ENCODE measurements around the gene NEGR1. TPM values are rescaled to one million over a fixed set of nuclear protein-coding genes. Genes with fewer than 3 reads are reported as not detected.

Gene NEGR1
- polyA plus RNA-seq, 4 donors = 0.27 to 5.4 (median 1.7) TPM; not detected in 1

DNA sequence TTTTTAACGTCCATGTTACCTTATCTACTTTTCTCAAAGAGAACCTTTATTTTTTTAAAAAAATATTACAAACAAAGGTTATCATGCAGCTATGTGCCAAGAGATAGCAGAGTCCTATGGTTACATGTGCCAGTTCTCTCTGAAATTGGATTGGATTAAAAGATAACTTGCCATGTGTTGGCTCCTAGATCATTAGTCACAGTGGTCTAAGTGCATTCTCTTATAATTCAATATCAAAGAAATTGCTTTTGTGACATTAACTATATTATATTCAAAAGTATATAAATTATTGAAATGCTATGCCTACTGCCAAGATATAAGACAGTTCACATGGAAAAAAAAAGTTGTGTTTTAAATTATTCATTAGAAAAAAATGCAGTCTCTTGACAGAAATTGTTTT is 494.2 kb downstream of the NEGR1 start:
- Histone ChIP-seq H3K27ac (ENCODE audit: low read depth in 1 of 3, low read length in 2 of 3) (no peak overlapping the region), H3K9me3 (ENCODE audit: control insufficient read depth in 2 of 2, insufficient read depth in 1 of 2, low read depth in 1 of 2, low read length in 1 of 2) (no peaks in the 10 kb centered on the region), H3K27me3 (ENCODE audit: control insufficient read depth in 3 of 3, insufficient read depth in 3 of 3, low read length in 3 of 3) (no peaks in the 10 kb centered on the region), H3K4me3 (ENCODE audit: low read depth in 1 of 3, low read length in 3 of 3) (no peak overlapping the region), H3K4me1 (ENCODE audit: control insufficient read depth in 3 of 3, insufficient read depth in 2 of 3, low read depth in 1 of 3, low read length in 2 of 3) (no peaks in the 10 kb centered on the region), H3K36me3 (ENCODE audit: control insufficient read depth in 3 of 3, insufficient read depth in 2 of 3, low read depth in 1 of 3, low read length in 3 of 3) (no peaks in the 10 kb centered on the region)
- WGBS, 3 donors = 17 to 64% (median 37%) methylated on average over 1 of the region's 1 CpG
- DNase-seq (no peak), FAIRE-seq (no peak)

DNA sequence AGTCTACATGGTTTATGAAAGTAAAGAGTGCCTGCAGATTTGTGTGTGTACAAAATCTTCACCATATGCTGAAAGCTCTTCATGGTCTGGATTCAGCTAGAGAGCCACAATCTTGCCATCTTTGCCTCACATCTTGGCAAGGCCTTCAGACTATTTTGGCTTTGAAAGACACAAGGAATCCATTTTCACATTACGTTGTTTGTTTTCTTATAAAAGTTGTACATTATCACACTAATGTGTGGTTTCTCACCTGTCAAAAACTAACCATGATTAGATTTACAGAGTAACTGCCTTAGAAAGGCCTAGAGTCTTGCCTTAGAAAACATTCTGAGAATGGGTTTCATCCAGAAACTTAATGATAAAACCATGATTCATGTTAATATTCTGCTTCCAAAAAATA is 494.6 kb downstream of the NEGR1 start:
- no peaks in the 10 kb centered on the region for H3K27me3 ChIP-seq (ENCODE audit: control insufficient read depth in 3 of 3, insufficient read depth in 3 of 3, low read length in 3 of 3)
- DNase-seq (no peak), FAIRE-seq (no peak)
- no peaks in the 10 kb centered on the region for H3K4me1 ChIP-seq (ENCODE audit: control insufficient read depth in 3 of 3, insufficient read depth in 2 of 3, low read depth in 1 of 3, low read length in 2 of 3)
- WGBS, 3 donors = 74 to 92% (median 83%) methylated on average over 1 of the region's 1 CpG
- no peaks in the 10 kb centered on the region for H3K36me3 ChIP-seq (ENCODE audit: control insufficient read depth in 3 of 3, insufficient read depth in 2 of 3, low read depth in 1 of 3, low read length in 3 of 3)
- H3K27ac ChIP-seq (ENCODE audit: low read depth in 1 of 3, low read length in 2 of 3) = no peak overlapping the region
- no peaks in the 10 kb centered on the region for H3K9me3 ChIP-seq (ENCODE audit: control insufficient read depth in 2 of 2, insufficient read depth in 1 of 2, low read depth in 1 of 2, low read length in 1 of 2)
- H3K4me3 ChIP-seq (ENCODE audit: low read depth in 1 of 3, low read length in 3 of 3) = no peak overlapping the region

DNA sequence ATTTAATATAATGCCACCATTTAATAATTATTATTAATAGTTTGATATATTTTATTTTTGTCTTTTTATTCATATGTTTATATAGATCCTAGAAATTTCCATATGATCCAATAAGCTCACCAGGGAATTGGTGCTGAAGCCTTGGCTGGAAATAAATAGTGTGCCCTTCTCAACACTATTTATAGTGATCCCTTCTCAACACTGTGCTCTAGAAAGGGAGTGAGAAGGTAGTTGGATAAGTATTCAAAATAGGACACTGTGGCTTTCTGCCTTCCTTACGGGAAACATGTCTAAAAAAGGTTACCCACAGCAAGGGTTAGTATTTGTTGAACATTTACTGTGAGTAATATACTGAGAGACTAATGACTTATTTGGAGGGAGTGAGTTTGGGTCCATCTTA is 496.1 kb downstream of the NEGR1 start:
- 74 to 93% (median 87%) methylated on average over 1 of the region's 1 CpG for WGBS, 3 donors
- Histone ChIP-seq H3K9me3 (ENCODE audit: control insufficient read depth in 2 of 2, insufficient read depth in 1 of 2, low read depth in 1 of 2, low read length in 1 of 2) (no peaks in the 10 kb centered on the region), H3K36me3 (ENCODE audit: control insufficient read depth in 3 of 3, insufficient read depth in 2 of 3, low read depth in 1 of 3, low read length in 3 of 3) (no peaks in the 10 kb centered on the region), H3K27me3 (ENCODE audit: control insufficient read depth in 3 of 3, insufficient read depth in 3 of 3, low read length in 3 of 3) (no peaks in the 10 kb centered on the region), H3K27ac (ENCODE audit: low read depth in 1 of 3, low read length in 2 of 3) (no peak overlapping the region), H3K4me1 (ENCODE audit: control insufficient read depth in 3 of 3, insufficient read depth in 2 of 3, low read depth in 1 of 3, low read length in 2 of 3) (no peaks in the 10 kb centered on the region), H3K4me3 (ENCODE audit: low read depth in 1 of 3, low read length in 3 of 3) (no peak overlapping the region)
- FAIRE-seq (no peak), DNase-seq (no peak)

DNA sequence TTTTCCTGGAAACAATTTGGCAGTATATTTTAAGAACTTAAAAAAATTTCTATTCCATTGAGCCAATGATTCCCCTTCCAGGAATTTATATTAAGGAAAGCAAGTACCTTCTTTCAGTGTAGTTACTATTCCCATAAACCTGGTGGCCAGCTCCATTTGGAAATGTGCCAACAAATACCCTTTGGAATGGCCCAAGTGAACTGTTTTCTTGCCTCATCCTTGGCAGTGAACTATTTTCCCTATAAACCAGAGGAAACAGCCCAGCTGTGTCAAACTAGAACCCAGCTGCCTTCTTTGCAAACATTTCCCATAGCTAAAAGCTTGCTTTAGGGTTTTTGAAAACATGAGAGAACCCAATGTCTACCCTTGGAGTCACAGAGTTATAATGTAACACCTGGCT is 496.9 kb downstream of the NEGR1 start:
- FAIRE-seq (no peak), DNase-seq (no peak)
- Histone ChIP-seq H3K9me3 (ENCODE audit: control insufficient read depth in 2 of 2, insufficient read depth in 1 of 2, low read depth in 1 of 2, low read length in 1 of 2) (no peaks in the 10 kb centered on the region), H3K4me1 (ENCODE audit: control insufficient read depth in 3 of 3, insufficient read depth in 2 of 3, low read depth in 1 of 3, low read length in 2 of 3) (no peaks in the 10 kb centered on the region), H3K27me3 (ENCODE audit: control insufficient read depth in 3 of 3, insufficient read depth in 3 of 3, low read length in 3 of 3) (no peaks in the 10 kb centered on the region), H3K27ac (ENCODE audit: low read depth in 1 of 3, low read length in 2 of 3) (no peak overlapping the region), H3K36me3 (ENCODE audit: control insufficient read depth in 3 of 3, insufficient read depth in 2 of 3, low read depth in 1 of 3, low read length in 3 of 3) (no peaks in the 10 kb centered on the region), H3K4me3 (ENCODE audit: low read depth in 1 of 3, low read length in 3 of 3) (no peak overlapping the region)

DNA sequence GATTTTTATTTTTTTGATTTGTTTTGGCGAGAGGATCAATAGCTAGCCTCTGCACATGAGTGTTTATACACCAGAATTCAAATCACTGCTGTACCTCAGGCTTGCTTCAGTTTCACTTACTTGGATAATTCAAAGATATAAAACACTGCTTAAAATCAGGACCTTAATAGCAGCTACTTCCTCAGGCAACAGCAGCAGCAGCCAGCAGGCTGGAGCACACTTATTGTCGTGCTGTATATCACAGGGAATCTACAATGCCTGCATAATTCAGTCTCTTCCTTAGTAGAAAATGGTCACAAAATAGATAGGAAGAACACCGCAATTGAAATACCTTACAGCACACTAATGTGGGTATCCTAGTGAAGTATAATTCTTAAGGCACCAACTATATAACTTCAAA is 497.3 kb downstream of the NEGR1 start:
- DNase-seq (no peak), FAIRE-seq (no peak)
- no peak overlapping the region for H3K4me3 ChIP-seq (ENCODE audit: low read depth in 1 of 3, low read length in 3 of 3)
- H3K27me3 ChIP-seq (ENCODE audit: control insufficient read depth in 3 of 3, insufficient read depth in 3 of 3, low read length in 3 of 3) = no peaks in the 10 kb centered on the region
- no peaks in the 10 kb centered on the region for H3K36me3 ChIP-seq (ENCODE audit: control insufficient read depth in 3 of 3, insufficient read depth in 2 of 3, low read depth in 1 of 3, low read length in 3 of 3)
- WGBS, 3 donors = 63 to 78% (median 76%) methylated on average over 3 of the region's 3 CpGs
- no peaks in the 10 kb centered on the region for H3K9me3 ChIP-seq (ENCODE audit: control insufficient read depth in 2 of 2, insufficient read depth in 1 of 2, low read depth in 1 of 2, low read length in 1 of 2)
- no peak overlapping the region for H3K27ac ChIP-seq (ENCODE audit: low read depth in 1 of 3, low read length in 2 of 3)
- no peaks in the 10 kb centered on the region for H3K4me1 ChIP-seq (ENCODE audit: control insufficient read depth in 3 of 3, insufficient read depth in 2 of 3, low read depth in 1 of 3, low read length in 2 of 3)

DNA sequence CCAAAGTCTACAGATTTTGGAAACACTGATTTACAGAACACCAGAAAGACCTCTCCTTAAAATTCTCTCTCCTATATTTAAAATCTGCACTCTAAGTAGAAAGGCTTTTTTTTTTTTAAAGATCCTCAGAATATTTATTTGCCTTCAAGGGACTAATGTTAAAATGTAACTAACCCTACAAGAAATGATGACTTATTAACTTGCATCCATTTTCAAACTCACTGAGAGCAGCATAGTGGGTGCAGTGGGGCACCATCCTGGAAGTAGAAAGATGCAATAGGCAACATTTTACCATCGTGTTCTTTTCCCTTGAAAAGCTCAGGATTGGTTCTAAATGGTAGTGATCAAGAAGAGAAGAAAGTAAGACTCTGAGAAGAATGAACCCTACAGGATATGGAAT is 498.1 kb downstream of the NEGR1 start:
- no peak for FAIRE-seq
- WGBS, 3 donors = 58 to 80% (median 66%) methylated on average over 1 of the region's 1 CpG
- Histone ChIP-seq H3K27me3 (ENCODE audit: control insufficient read depth in 3 of 3, insufficient read depth in 3 of 3, low read length in 3 of 3) (no peaks in the 10 kb centered on the region), H3K4me1 (ENCODE audit: control insufficient read depth in 3 of 3, insufficient read depth in 2 of 3, low read depth in 1 of 3, low read length in 2 of 3) (no peaks in the 10 kb centered on the region), H3K36me3 (ENCODE audit: control insufficient read depth in 3 of 3, insufficient read depth in 2 of 3, low read depth in 1 of 3, low read length in 3 of 3) (no peaks in the 10 kb centered on the region), H3K9me3 (ENCODE audit: control insufficient read depth in 2 of 2, insufficient read depth in 1 of 2, low read depth in 1 of 2, low read length in 1 of 2) (no peaks in the 10 kb centered on the region), H3K4me3 (ENCODE audit: low read depth in 1 of 3, low read length in 3 of 3) (no peak overlapping the region), H3K27ac (ENCODE audit: low read depth in 1 of 3, low read length in 2 of 3) (no peak overlapping the region)
- no peak for DNase-seq

DNA sequence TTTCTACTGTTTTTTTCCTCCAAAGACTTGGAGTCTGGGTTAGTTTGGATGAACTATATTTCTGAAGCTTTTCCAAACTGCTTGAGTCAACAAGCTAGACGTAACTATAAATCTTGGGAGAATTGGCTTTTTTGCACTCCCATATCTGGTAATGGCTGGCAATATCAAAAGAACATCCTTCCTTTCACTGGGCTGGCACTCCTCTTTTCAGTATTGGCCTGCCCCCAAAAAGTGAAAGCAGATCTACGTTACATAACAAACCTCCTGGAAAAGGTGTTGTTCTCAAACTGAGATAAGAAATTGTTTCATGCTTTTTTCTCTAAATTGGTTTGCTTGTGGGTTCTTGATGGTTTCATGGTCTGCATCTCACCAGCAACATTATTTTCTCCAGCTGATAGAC is 499.3 kb downstream of the NEGR1 start:
- Histone ChIP-seq H3K4me3 (ENCODE audit: low read depth in 1 of 3, low read length in 3 of 3) (no peak overlapping the region), H3K27me3 (ENCODE audit: control insufficient read depth in 3 of 3, insufficient read depth in 3 of 3, low read length in 3 of 3) (no peaks in the 10 kb centered on the region), H3K4me1 (ENCODE audit: control insufficient read depth in 3 of 3, insufficient read depth in 2 of 3, low read depth in 1 of 3, low read length in 2 of 3) (no peaks in the 10 kb centered on the region), H3K27ac (ENCODE audit: low read depth in 1 of 3, low read length in 2 of 3) (no peak overlapping the region), H3K9me3 (ENCODE audit: control insufficient read depth in 2 of 2, insufficient read depth in 1 of 2, low read depth in 1 of 2, low read length in 1 of 2) (no peaks in the 10 kb centered on the region), H3K36me3 (ENCODE audit: control insufficient read depth in 3 of 3, insufficient read depth in 2 of 3, low read depth in 1 of 3, low read length in 3 of 3) (no peaks in the 10 kb centered on the region)
- no peak for DNase-seq
- no peak for FAIRE-seq
- 33 to 51% (median 44%) methylated on average over 2 of the region's 2 CpGs for WGBS, 3 donors

DNA sequence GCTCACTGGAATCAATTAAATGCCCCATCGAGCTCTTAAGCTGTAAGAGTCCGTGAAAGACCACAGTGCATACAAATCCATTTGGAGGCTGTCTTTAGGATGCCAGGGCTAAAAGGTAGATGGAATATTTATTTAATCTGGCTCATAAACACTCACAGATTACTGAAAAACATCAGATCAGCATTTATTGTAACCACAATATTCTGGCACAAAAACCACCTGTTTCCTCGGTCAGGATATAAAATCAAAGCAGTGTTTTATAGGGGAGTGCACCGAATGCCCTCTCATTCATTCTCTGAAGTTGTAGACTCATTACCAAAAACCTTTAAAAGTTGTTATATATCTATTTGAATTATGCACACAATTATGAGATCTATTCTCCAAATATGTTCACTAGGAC is 500.9 kb downstream of the NEGR1 start:
- Histone ChIP-seq H3K27me3 (ENCODE audit: control insufficient read depth in 3 of 3, insufficient read depth in 3 of 3, low read length in 3 of 3) (no peaks in the 10 kb centered on the region), H3K27ac (ENCODE audit: low read depth in 1 of 3, low read length in 2 of 3) (no peak overlapping the region), H3K9me3 (ENCODE audit: control insufficient read depth in 2 of 2, insufficient read depth in 1 of 2, low read depth in 1 of 2, low read length in 1 of 2) (no peaks in the 10 kb centered on the region), H3K4me3 (ENCODE audit: low read depth in 1 of 3, low read length in 3 of 3) (no peak overlapping the region), H3K36me3 (ENCODE audit: control insufficient read depth in 3 of 3, insufficient read depth in 2 of 3, low read depth in 1 of 3, low read length in 3 of 3) (no peaks in the 10 kb centered on the region), H3K4me1 (ENCODE audit: control insufficient read depth in 3 of 3, insufficient read depth in 2 of 3, low read depth in 1 of 3, low read length in 2 of 3) (no peaks in the 10 kb centered on the region)
- FAIRE-seq (no peak), DNase-seq (no peak)
- 76 to 88% (median 77%) methylated on average over 4 of the region's 4 CpGs for WGBS, 3 donors

DNA sequence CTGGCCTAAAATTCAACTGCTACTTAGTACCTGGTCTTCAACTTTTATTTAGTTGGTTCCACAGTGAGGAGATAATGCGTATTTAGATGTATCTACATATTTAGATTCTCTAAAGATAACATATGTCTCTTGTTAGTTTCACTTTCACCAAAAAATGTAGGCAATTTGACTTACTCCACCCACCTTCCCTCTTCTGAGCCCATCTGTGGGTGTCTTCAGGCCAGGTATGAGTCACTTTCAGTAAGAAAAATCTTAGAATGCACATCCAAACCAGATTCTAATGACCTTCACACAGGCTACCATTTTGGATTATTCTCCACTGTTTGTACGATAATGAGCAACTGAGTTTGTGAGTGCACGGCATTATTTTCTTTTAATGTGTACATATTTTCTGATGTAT is 501.7 kb downstream of the NEGR1 start:
- no peak for FAIRE-seq
- H3K36me3 ChIP-seq (ENCODE audit: control insufficient read depth in 3 of 3, insufficient read depth in 2 of 3, low read depth in 1 of 3, low read length in 3 of 3) = no peaks in the 10 kb centered on the region
- no peak for DNase-seq
- no peak overlapping the region for H3K4me3 ChIP-seq (ENCODE audit: low read depth in 1 of 3, low read length in 3 of 3)
- no peak overlapping the region for H3K27ac ChIP-seq (ENCODE audit: low read depth in 1 of 3, low read length in 2 of 3)
- H3K4me1 ChIP-seq (ENCODE audit: control insufficient read depth in 3 of 3, insufficient read depth in 2 of 3, low read depth in 1 of 3, low read length in 2 of 3) = no peaks in the 10 kb centered on the region
- H3K9me3 ChIP-seq (ENCODE audit: control insufficient read depth in 2 of 2, insufficient read depth in 1 of 2, low read depth in 1 of 2, low read length in 1 of 2) = no peaks in the 10 kb centered on the region
- 83 to 96% (median 89%) methylated on average over 3 of the region's 3 CpGs for WGBS, 3 donors
- no peaks in the 10 kb centered on the region for H3K27me3 ChIP-seq (ENCODE audit: control insufficient read depth in 3 of 3, insufficient read depth in 3 of 3, low read length in 3 of 3)

Measured in small intestine (tissue), 7 donors.